HepG2 (cell line): ENCODE measurements around the gene UBR1.
A peak's percentile ranks its signal among the peaks of the same experiment; 100 is the strongest.
"Not testable (repeated sequence)": the region's sequence is repeated elsewhere in the genome, so short reads cannot be mapped to it uniquely, and the experiment has no call there.

Experiments
- ARNT ChIP-seq: fragments of 450-650 bp; IDR thresholded peaks from 2 replicates; pipeline ENCODE4 v1.6.1; 2017
- ELF4 ChIP-seq: sonication (generic); formaldehyde crosslinking; IDR thresholded peaks from 2 replicates; pipeline ENCODE4 v1.5.0; 2020; ENCODE audit warnings: missing genetic modification reagents, mild to moderate bottlenecking, moderate library complexity, borderline replicate concordance
- GTF2F1 ChIP-seq: fragments of 150-350 bp; IDR thresholded peaks from 2 replicates; pipeline ENCODE4 v1.6.1; 2014; ENCODE audit warnings: low read length
- JUND ChIP-seq: sonication (generic); formaldehyde crosslinking; IDR thresholded peaks from 2 replicates; pipeline ENCODE4 v1.8.0; 2022; ENCODE audit warnings: mild to moderate bottlenecking, missing genetic modification reagents
- KDM2A ChIP-seq: sonication (generic); formaldehyde crosslinking; IDR thresholded peaks from 2 replicates; pipeline ENCODE4 v1.4.0; 2020; ENCODE audit warnings: low read depth, missing genetic modification reagents, borderline replicate concordance
- KDM5B ChIP-seq: sonication (generic); formaldehyde crosslinking; IDR thresholded peaks from 2 replicates; pipeline ENCODE4 v1.4.0; 2020; ENCODE audit warnings: missing genetic modification reagents, mild to moderate bottlenecking, borderline replicate concordance
- MED1 ChIP-seq: sonication (generic); formaldehyde crosslinking; IDR thresholded peaks from 2 replicates; pipeline ENCODE4 v1.4.0; 2020; ENCODE audit warnings: missing genetic modification reagents
- MXD4 ChIP-seq: IDR thresholded peaks from 2 replicates; pipeline ENCODE4 v1.6.1; 2016; ENCODE audit warnings: mild to moderate bottlenecking, missing biosample characterization, missing genetic modification reagents
- MYNN ChIP-seq: sonication (generic); formaldehyde crosslinking; IDR thresholded peaks from 2 replicates; pipeline ENCODE4 v1.4.0; 2020; ENCODE audit warnings: mild to moderate bottlenecking, low read depth, missing genetic modification reagents
- POLR2A ChIP-seq, 2 experiments: IDR thresholded peaks; 2 replicates each; pipeline ENCODE4 v1.6.1; 2011; ENCODE audit warnings: low read depth in 2 of 2, low read length in 2 of 2, mild to moderate bottlenecking in 1 of 2, moderate library complexity in 1 of 2; ENCODE audit not compliant: insufficient read depth in 1 of 2
- ZNF713 ChIP-seq: sonication (generic); formaldehyde crosslinking; IDR thresholded peaks from 2 replicates; pipeline ENCODE4 v1.4.0; 2020; ENCODE audit warnings: mild to moderate bottlenecking, missing genetic modification reagents
- TF ChIP-seq, protein P1 (sequence below): sonication (generic); formaldehyde crosslinking; IDR thresholded peaks from 2 replicates; pipeline ENCODE4 v1.5.0; 2020; ENCODE audit warnings: mild to moderate bottlenecking, missing genetic modification reagents, moderate library complexity
- TF ChIP-seq, protein P2 (sequence below): sonication (generic); formaldehyde crosslinking; IDR thresholded peaks from 2 replicates; pipeline ENCODE4 v1.4.0; 2020; ENCODE audit warnings: mild to moderate bottlenecking, missing genetic modification reagents

DNA sequence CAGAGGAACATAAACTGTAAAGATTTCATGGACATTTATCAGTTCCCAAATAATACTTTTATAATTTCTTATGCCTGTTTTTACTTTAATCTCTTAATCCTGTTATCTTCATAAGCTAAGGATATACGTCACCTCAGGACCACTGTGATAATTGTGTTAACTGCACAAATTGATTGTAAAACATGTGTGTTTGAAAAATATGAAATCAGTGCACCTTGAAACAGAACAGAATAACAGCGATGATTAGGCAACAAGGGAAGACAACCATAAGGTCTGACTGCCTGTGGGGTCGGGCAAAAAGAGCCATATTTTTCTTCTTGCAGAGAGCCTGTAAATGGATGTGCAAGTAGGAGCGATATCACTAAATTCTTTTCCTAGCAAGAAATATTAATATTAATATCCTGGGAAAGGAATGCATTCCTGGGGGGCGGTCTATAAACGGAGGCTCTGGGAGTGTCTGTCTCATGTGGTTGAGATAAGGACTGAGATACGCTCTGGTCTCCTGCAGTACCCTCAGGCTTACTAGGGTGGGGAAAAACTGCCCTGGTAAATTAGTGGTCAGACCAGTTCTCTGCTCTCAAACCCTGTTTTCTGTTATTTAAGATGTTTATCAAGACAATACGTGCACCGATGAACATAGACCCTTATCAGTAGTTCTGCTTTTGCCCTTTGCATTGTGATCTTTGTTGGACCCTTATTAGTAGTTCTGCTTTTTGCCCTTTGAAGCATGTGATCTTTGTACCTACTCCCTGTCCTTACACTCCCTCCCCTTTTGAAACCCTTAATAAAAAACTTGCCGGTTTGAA lies 22.5 kb upstream of the UBR1 start:
- not testable (repeated sequence) for TF ChIP-seq MYNN; JUND (CRISPR knock-in tag); ELF4 (CRISPR knock-in tag); ARNT; MXD4 (CRISPR knock-in tag); KDM2A (CRISPR knock-in tag); KDM5B (CRISPR knock-in tag); ZNF713 (CRISPR knock-in tag); GTF2F1; POLR2A (IDR thresholded peaks at IDR 0.05; ENCODE audit: insufficient read depth in 1 of 2, low read depth in 2 of 2, low read length in 2 of 2)
- TF ChIP-seq, protein P1, sequence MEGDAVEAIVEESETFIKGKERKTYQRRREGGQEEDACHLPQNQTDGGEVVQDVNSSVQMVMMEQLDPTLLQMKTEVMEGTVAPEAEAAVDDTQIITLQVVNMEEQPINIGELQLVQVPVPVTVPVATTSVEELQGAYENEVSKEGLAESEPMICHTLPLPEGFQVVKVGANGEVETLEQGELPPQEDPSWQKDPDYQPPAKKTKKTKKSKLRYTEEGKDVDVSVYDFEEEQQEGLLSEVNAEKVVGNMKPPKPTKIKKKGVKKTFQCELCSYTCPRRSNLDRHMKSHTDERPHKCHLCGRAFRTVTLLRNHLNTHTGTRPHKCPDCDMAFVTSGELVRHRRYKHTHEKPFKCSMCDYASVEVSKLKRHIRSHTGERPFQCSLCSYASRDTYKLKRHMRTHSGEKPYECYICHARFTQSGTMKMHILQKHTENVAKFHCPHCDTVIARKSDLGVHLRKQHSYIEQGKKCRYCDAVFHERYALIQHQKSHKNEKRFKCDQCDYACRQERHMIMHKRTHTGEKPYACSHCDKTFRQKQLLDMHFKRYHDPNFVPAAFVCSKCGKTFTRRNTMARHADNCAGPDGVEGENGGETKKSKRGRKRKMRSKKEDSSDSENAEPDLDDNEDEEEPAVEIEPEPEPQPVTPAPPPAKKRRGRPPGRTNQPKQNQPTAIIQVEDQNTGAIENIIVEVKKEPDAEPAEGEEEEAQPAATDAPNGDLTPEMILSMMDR (CRISPR knock-in tag): not testable (repeated sequence)
- peak; percentile 76 for TF ChIP-seq MED1 (CRISPR knock-in tag)
- TF ChIP-seq, protein P2, sequence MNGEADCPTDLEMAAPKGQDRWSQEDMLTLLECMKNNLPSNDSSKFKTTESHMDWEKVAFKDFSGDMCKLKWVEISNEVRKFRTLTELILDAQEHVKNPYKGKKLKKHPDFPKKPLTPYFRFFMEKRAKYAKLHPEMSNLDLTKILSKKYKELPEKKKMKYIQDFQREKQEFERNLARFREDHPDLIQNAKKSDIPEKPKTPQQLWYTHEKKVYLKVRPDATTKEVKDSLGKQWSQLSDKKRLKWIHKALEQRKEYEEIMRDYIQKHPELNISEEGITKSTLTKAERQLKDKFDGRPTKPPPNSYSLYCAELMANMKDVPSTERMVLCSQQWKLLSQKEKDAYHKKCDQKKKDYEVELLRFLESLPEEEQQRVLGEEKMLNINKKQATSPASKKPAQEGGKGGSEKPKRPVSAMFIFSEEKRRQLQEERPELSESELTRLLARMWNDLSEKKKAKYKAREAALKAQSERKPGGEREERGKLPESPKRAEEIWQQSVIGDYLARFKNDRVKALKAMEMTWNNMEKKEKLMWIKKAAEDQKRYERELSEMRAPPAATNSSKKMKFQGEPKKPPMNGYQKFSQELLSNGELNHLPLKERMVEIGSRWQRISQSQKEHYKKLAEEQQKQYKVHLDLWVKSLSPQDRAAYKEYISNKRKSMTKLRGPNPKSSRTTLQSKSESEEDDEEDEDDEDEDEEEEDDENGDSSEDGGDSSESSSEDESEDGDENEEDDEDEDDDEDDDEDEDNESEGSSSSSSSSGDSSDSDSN: not testable (repeated sequence)
